ENCODE data around the gene WDR55. TPM values are rescaled to one million over a fixed set of nuclear protein-coding genes. Genes with fewer than 3 reads are reported as not detected.

Gene WDR55
- polyA plus RNA-seq, 1 donor = 19.9 TPM

DNA sequence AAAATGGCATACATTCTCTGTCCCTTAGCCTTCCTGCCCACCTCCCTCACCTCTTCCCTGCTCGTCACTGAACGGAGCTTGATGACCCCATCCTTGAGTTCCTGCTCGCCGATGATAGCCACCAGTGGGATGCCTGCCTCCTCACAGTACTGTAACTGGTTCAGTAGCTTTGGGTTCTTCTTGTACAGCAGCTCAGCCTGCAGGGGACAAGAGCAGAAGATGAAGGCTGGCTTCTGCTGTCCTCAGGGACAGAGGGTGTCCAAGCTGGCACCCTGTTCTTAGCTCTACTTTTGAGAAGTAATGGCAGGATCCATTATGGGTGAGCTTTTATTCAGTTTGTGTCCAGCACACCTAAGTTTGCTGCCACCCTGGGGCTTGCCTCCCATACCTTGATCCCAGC lies 9.9 kb downstream of the WDR55 start:
- Histone ChIP-seq H3K36me3 (ENCODE audit: control insufficient read depth, insufficient read depth, low read length) (peaks cover 70% of the 10 kb centered on the region), H3K27ac (ENCODE audit: low read length) (no peak overlapping the region), H3K27me3 (ENCODE audit: control insufficient read depth, insufficient read depth, low read length) (no peaks in the 10 kb centered on the region), H3K4me1 (ENCODE audit: control insufficient read depth, insufficient read depth, low read length) (no peaks in the 10 kb centered on the region), H3K9me3 (ENCODE audit: control insufficient read depth, low read depth, low read length) (no peaks in the 10 kb centered on the region), H3K4me3 (ENCODE audit: low read length) (no peak overlapping the region)
- no peak for DNase-seq
- WGBS (ENCODE audit: insufficient coverage, low lambda C conversion rate) = no CpG with 5 or more reads among the region's 4 CpGs

- Histone ChIP-seq H3K27me3 (ENCODE audit: control insufficient read depth, insufficient read depth, low read length) (no peaks in the 10 kb centered on the region), H3K36me3 (ENCODE audit: control insufficient read depth, insufficient read depth, low read length) (peaks cover 68% of the 10 kb centered on the region), H3K4me1 (ENCODE audit: control insufficient read depth, insufficient read depth, low read length) (no peaks in the 10 kb centered on the region), H3K9me3 (ENCODE audit: control insufficient read depth, low read depth, low read length) (no peaks in the 10 kb centered on the region), H3K4me3 (ENCODE audit: low read length) (no peak overlapping the region), H3K27ac (ENCODE audit: low read length) (no peak overlapping the region)
- DNase-seq = no peak
- no CpG with 5 or more reads among the region's 3 CpGs for WGBS (ENCODE audit: insufficient coverage, low lambda C conversion rate)
Measured at GRCh38 chr5:140677947-140678346, 13.2 kb downstream of the WDR55 start.

- peaks cover 58% of the 10 kb centered on the region for H3K36me3 ChIP-seq (ENCODE audit: control insufficient read depth, insufficient read depth, low read length)
- H3K4me3 ChIP-seq (ENCODE audit: low read length) = no peak overlapping the region
- H3K27ac ChIP-seq (ENCODE audit: low read length) = no peak overlapping the region
- H3K9me3 ChIP-seq (ENCODE audit: control insufficient read depth, low read depth, low read length) = no peaks in the 10 kb centered on the region
- WGBS (ENCODE audit: insufficient coverage, low lambda C conversion rate) = no CpG with 5 or more reads among the region's 7 CpGs
- no peaks in the 10 kb centered on the region for H3K4me1 ChIP-seq (ENCODE audit: control insufficient read depth, insufficient read depth, low read length)
- no peak for DNase-seq
- H3K27me3 ChIP-seq (ENCODE audit: control insufficient read depth, insufficient read depth, low read length) = no peaks in the 10 kb centered on the region
Measured at GRCh38 chr5:140678993-140679392, 14.3 kb downstream of the WDR55 start.

DNA sequence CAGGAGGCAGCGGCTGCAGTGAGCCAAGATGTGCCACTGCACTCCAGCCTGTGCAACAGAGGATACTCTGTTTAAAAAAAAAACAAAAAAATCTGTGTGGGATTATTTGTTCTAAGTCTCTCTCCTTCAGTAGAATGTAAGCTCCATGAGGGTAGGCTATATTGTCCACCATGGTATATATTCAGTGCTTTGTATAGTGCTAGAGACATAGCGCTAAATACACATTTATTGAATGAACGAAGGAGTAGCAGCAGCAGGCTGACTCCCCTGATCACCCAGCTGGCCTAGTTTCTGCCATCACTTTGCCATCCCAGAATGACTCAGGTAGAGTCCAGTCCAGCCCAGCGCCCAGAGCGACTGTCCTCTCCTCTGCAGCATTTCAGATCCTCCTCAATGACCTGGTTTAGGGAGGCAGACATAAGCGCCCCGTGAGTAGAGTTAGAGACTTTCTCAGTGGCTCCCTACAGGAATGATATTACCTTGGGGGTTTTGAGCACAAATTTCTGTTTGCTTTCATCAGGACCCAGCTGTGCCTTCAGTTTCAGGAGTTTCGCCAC lies 25.8 kb downstream of the WDR55 start:
- WGBS (ENCODE audit: insufficient coverage, low lambda C conversion rate) = no CpG with 5 or more reads among the region's 8 CpGs
- Histone ChIP-seq H3K27ac (ENCODE audit: low read length) (peak overlapping the region; percentile 16), H3K27me3 (ENCODE audit: control insufficient read depth, insufficient read depth, low read length) (no peaks in the 10 kb centered on the region), H3K9me3 (ENCODE audit: control insufficient read depth, low read depth, low read length) (no peaks in the 10 kb centered on the region), H3K4me3 (ENCODE audit: low read length) (peak overlapping the region; percentile 83), H3K36me3 (ENCODE audit: control insufficient read depth, insufficient read depth, low read length) (peaks cover 34% of the 10 kb centered on the region), H3K4me1 (ENCODE audit: control insufficient read depth, insufficient read depth, low read length) (peaks cover 3% of the 10 kb centered on the region)
- no peak for DNase-seq

DNA sequence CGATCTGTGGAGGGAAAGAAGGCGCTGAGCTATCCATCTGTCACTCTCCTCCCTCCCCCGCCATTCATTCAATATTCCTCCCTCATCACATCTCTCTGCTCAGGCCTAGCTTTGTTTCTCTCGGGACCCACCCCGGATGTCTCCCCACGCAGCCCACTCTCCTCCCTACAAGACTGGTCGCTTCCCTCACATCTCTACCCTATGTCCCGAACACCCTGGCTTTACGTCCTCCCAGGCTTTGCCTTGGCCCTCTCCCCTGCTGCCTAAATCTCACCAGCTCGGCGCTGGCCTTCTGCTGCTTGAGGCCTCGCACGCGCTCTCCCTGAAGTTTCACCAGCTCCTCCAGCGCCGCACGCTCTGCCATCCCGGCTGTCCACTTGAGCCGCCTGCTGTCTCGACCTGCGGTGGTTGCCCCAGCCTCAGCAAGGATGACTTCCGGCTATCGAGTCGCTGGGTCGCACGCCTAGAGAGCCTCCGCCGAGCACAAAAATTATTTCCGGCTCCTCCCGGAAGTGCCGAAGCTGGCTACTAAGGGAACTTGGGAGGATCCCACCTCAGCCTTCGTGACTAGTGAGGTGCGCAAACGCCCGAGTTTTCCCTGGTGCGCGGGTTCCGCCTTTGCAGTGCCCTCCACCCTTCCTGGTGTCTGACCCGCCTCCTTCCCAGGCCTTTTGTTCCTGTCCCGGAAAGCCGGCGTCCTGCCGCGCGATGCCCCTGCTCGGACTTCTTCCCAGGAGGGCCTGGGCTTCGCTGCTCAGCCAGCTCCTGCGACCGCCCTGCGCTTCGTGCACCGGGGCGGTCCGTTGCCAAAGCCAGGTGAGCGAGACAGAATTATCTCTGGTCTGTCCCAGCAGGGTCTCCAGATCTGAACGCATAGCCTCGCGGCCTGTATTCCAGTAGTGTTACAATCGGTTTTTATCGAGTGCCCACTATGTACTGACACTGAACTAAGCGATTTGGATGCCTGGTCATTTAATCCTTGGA lies 26.5 kb downstream of the WDR55 start, which contains the start of the genes HARS1 and HARS2:
Gene HARS1 (minus strand): TSS at position 430 of the 984 bp plus-strand sequence. CDS start 66 bp downstream, at position 364.
Gene HARS2 (plus strand): TSS at position 515 of the 984 bp plus-strand sequence. CDS start 194 bp downstream, at position 709.
- no peaks in the 10 kb centered on the region for H3K9me3 ChIP-seq (ENCODE audit: control insufficient read depth, low read depth, low read length)
- peak within 1 kb of the TSS; percentile 83 for H3K4me3 ChIP-seq (ENCODE audit: low read length)
- peak; percentile 84 to 94 for DNase-seq
- no CpG with 5 or more reads among the region's 61 CpGs for WGBS (ENCODE audit: insufficient coverage, low lambda C conversion rate)
- peak within 1 kb of the TSS; percentile 78 for H3K27ac ChIP-seq (ENCODE audit: low read length)
- peaks cover 3% of the 10 kb centered on the region for H3K4me1 ChIP-seq (ENCODE audit: control insufficient read depth, insufficient read depth, low read length)
- no peaks in the 10 kb centered on the region for H3K27me3 ChIP-seq (ENCODE audit: control insufficient read depth, insufficient read depth, low read length)
- peaks cover 42% of the 10 kb centered on the region for H3K36me3 ChIP-seq (ENCODE audit: control insufficient read depth, insufficient read depth, low read length)

- Histone ChIP-seq H3K36me3 (ENCODE audit: control insufficient read depth, insufficient read depth, low read length) (peaks cover 63% of the 10 kb centered on the region), H3K9me3 (ENCODE audit: control insufficient read depth, low read depth, low read length) (no peaks in the 10 kb centered on the region)
- WGBS (ENCODE audit: insufficient coverage, low lambda C conversion rate) = no CpG with 5 or more reads among the region's 5 CpGs
Measured at GRCh38 chr5:140694276-140694675, 29.6 kb downstream of the WDR55 start.

GRCh38 chr5:140696891-140697492 lies 32.3 kb downstream of the WDR55 start:
- Histone ChIP-seq H3K27me3 (ENCODE audit: control insufficient read depth, insufficient read depth, low read length) (no peaks in the 10 kb centered on the region), H3K9me3 (ENCODE audit: control insufficient read depth, low read depth, low read length) (no peaks in the 10 kb centered on the region), H3K36me3 (ENCODE audit: control insufficient read depth, insufficient read depth, low read length) (peaks cover 65% of the 10 kb centered on the region), H3K4me3 (ENCODE audit: low read length) (no peak overlapping the region), H3K27ac (ENCODE audit: low read length) (no peak overlapping the region), H3K4me1 (ENCODE audit: control insufficient read depth, insufficient read depth, low read length) (no peaks in the 10 kb centered on the region)
- WGBS (ENCODE audit: insufficient coverage, low lambda C conversion rate) = no CpG with 5 or more reads among the region's 4 CpGs
- no peak for DNase-seq

More at GRCh38 chr5:140694276-140694675, 29.6 kb downstream of the WDR55 start:
- DNase-seq = no peak
- peaks cover 3% of the 10 kb centered on the region for H3K4me1 ChIP-seq (ENCODE audit: control insufficient read depth, insufficient read depth, low read length)
- no peaks in the 10 kb centered on the region for H3K27me3 ChIP-seq (ENCODE audit: control insufficient read depth, insufficient read depth, low read length)
- no peak overlapping the region for H3K4me3 ChIP-seq (ENCODE audit: low read length)
- H3K27ac ChIP-seq (ENCODE audit: low read length) = no peak overlapping the region

- Histone ChIP-seq H3K4me3 (ENCODE audit: low read length) (peak within 1 kb of the TSS; percentile 91), H3K36me3 (ENCODE audit: control insufficient read depth, insufficient read depth, low read length) (peaks cover 72% of the 10 kb centered on the region), H3K4me1 (ENCODE audit: control insufficient read depth, insufficient read depth, low read length) (no peaks in the 10 kb centered on the region), H3K27me3 (ENCODE audit: control insufficient read depth, insufficient read depth, low read length) (no peaks in the 10 kb centered on the region), H3K27ac (ENCODE audit: low read length) (peak within 1 kb of the TSS; percentile 58), H3K9me3 (ENCODE audit: control insufficient read depth, low read depth, low read length) (no peaks in the 10 kb centered on the region)
- 0% methylated on average over 1 of the region's 44 CpGs for WGBS (ENCODE audit: insufficient coverage, low lambda C conversion rate)
- peak; percentile 96 to 98 for DNase-seq
Measured at GRCh38 chr5:140700177-140701144, 35.8 kb downstream of the WDR55 start, which contains the start of gene ZMAT2. TSS of gene ZMAT2 (plus strand) at chr5:140700447. CDS start at chr5:140700461, 14 bp downstream.

GRCh38 chr5:140707812-140708211 lies 43.1 kb downstream of the WDR55 start:
- Histone ChIP-seq H3K4me1 (ENCODE audit: control insufficient read depth, insufficient read depth, low read length) (peaks cover 4% of the 10 kb centered on the region), H3K27me3 (ENCODE audit: control insufficient read depth, insufficient read depth, low read length) (no peaks in the 10 kb centered on the region), H3K36me3 (ENCODE audit: control insufficient read depth, insufficient read depth, low read length) (peaks cover 32% of the 10 kb centered on the region), H3K9me3 (ENCODE audit: control insufficient read depth, low read depth, low read length) (no peaks in the 10 kb centered on the region), H3K4me3 (ENCODE audit: low read length) (no peak overlapping the region), H3K27ac (ENCODE audit: low read length) (no peak overlapping the region)
- WGBS (ENCODE audit: insufficient coverage, low lambda C conversion rate) = no CpG with 5 or more reads among the region's 4 CpGs
- no peak for DNase-seq
